Right lobe of liver (tissue), 6 donors: ENCODE data around the gene SGCA. TPM values are rescaled to one million over a fixed set of nuclear protein-coding genes. Genes with fewer than 3 reads are reported as not detected.
A peak's percentile ranks its signal among the peaks of the same experiment; 100 is the strongest.

ENCODE experiments used
- ATAC-seq, 4 donors: fragments of 200-7000 bp; cut with Tn5 transposase; one replicate each; pipeline ENCODE4 v1.9.1; 2020; ENCODE audit warnings: mild to moderate bottlenecking in 4 of 4, moderate library complexity in 4 of 4
- DNase-seq, 3 donors: peaks; one replicate each; pipeline ENCODE4 v3.0.0-alpha.2; 2020
- H3K27ac ChIP-seq, 3 donors: fragments of 200-600 bp; one replicate each; pipeline ENCODE4 v1.8.0; 2022
- H3K27me3 ChIP-seq, 2 donors: fragments of 200-600 bp; one replicate each; pipeline ENCODE4 v1.8.0; 2022
- H3K36me3 ChIP-seq, 4 donors: fragments of 200-600 bp; sonication (generic) in 1 of 4; one replicate each; pipeline versions ENCODE4 v1.5.1 to v1.8.0; 2017 to 2022; ENCODE audit warnings: control low read depth in 1 of 4
- H3K4me1 ChIP-seq, 4 donors: fragments of 200-600 bp; sonication (generic) in 1 of 4; one replicate each; pipeline versions ENCODE4 v1.5.1 to v1.8.0; 2017 to 2022; ENCODE audit warnings: control low read depth in 1 of 4
- H3K4me3 ChIP-seq, 3 donors: fragments of 200-600 bp; one replicate each; pipeline ENCODE4 v1.8.0; 2022
- H3K9me3 ChIP-seq, 4 donors: fragments of 200-600 bp; sonication (generic) in 1 of 4; one replicate each; pipeline versions ENCODE4 v1.5.1 to v1.8.0; 2017 to 2022; ENCODE audit warnings: control low read depth in 1 of 4
- CTCF ChIP-seq, 4 donors: fragments of 200-600 bp in 3 of 4; fragments of 450-650 bp in 1 of 4; IDR thresholded peaks; one replicate each; pipeline versions ENCODE4 v1.5.1 to v1.8.0; 2016 to 2022; ENCODE audit warnings: antibody characterized with exemption in 4 of 4, mild to moderate bottlenecking in 2 of 4
- POLR2A ChIP-seq: fragments of 450-650 bp; IDR thresholded peaks from one replicate; pipeline ENCODE4 v1.6.1; 2017; ENCODE audit warnings: antibody characterized with exemption, mild to moderate bottlenecking
- WGBS: methylation state at CpG from one replicate; pipeline ENCODE4 v1.1.6; 2018; ENCODE audit warnings: low coverage, low lambda C conversion rate; ENCODE audit not compliant: insufficient coverage; ENCODE audit errors: missing lambda C conversion rate; 5-methylcytosine and 5-hydroxymethylcytosine counted together
- intact Hi-C, 2 donors: fragments of 100-400 bp; cut with DNase I; formaldehyde crosslinking; loops; one replicate each; pipeline versions ENCODE4 v1.11.2 to v1.14.1; 2022
- total RNA-seq, 6 experiments: library from RNA; depleted of rRNA in 2 of 6; stranded (reverse); fragments of >200 nt in 2 of 6; fragmentation: NEBNext Ultra II Directional in 3 of 6; extraction: Animal tissue kit (Norgen Biotek cat#: 25700) in 3 of 6; gene quantifications; one replicate each; pipeline versions ENCODE4 v1.1.0 to v1.2.4, GENCODE V29; 2016 to 2023
- donor health status: DM: no; HTN: yes; CAD: no.
- donor health status: DM: no; HTN: no; CAD: no.
- donor health status: DM: no; HTN: no; CAD: no.
- donor health status: DM: no; HTN: yes; CAD: no.
- donor health status: DM: no; HTN: yes; CAD: no.

Gene SGCA
- total RNA-seq, 6 experiments from 2014 or later = 0.48 to 2.8 (median 1.6) TPM

GRCh38 chr17:50147841-50148225 lies 18.0 kb upstream of the SGCA start:
- 0% methylated on average over 5 of the region's 5 CpGs for WGBS
- peak; percentile 32 to 68 (median 54) for ATAC-seq
- peak; percentile 55 to 91 (median 90) for DNase-seq
- TF ChIP-seq POLR2A (no peak), CTCF (IDR thresholded peaks at IDR 0.05) (no peak)
- no peaks in the 10 kb centered on the region for H3K27me3 ChIP-seq
- peaks cover 0 to 64% (median 22%) of the 10 kb centered on the region in 4 donors for H3K4me1 ChIP-seq
- H3K27ac ChIP-seq = peak overlapping the region; percentile 72 to 89 (median 87)
- intact Hi-C loops = no loop called here
- H3K4me3 ChIP-seq = peak overlapping the region; percentile 72 to 82 (median 74)
- H3K9me3 ChIP-seq = no peaks in the 10 kb centered on the region
- H3K36me3 ChIP-seq = peaks cover 0 to 3% (median 0%) of the 10 kb centered on the region in 4 donors

GRCh38 chr17:50148226-50149090 lies 17.3 kb upstream of the SGCA start:
- intact Hi-C loops = no loop called here
- no peaks in the 10 kb centered on the region for H3K9me3 ChIP-seq
- H3K27ac ChIP-seq = peak overlapping the region; percentile 72 to 89 (median 87)
- peak overlapping the region; percentile 72 to 82 (median 74) for H3K4me3 ChIP-seq
- TF ChIP-seq POLR2A = no peak
- TF ChIP-seq CTCF (IDR thresholded peaks at IDR 0.05) = peak in 1 of 4 donors; percentile 14
- peaks cover 0 to 57% (median 22%) of the 10 kb centered on the region in 4 donors for H3K4me1 ChIP-seq
- DNase-seq (peak; percentile 77 to 86 (median 85)), ATAC-seq (peak in 3 of 4 donors; percentile 6 to 14 (median 7))
- H3K36me3 ChIP-seq = peaks cover 0 to 3% (median 0%) of the 10 kb centered on the region in 4 donors
- H3K27me3 ChIP-seq = no peaks in the 10 kb centered on the region
- WGBS = 0% methylated on average over 6 of the region's 25 CpGs

- peak overlapping the region; percentile 72 to 89 (median 87) for H3K27ac ChIP-seq
- H3K9me3 ChIP-seq = no peaks in the 10 kb centered on the region
- WGBS = 43% methylated on average over 10 of the region's 30 CpGs
- H3K4me1 ChIP-seq = peaks cover 0 to 53% (median 22%) of the 10 kb centered on the region in 4 donors
- H3K27me3 ChIP-seq = no peaks in the 10 kb centered on the region
- H3K4me3 ChIP-seq = peak overlapping the region; percentile 72 to 82 (median 74)
- intact Hi-C loops = no loop called here
- DNase-seq (no peak), ATAC-seq (no peak)
- no peaks in the 10 kb centered on the region for H3K36me3 ChIP-seq
- no peak for TF ChIP-seq CTCF (IDR thresholded peaks at IDR 0.05)
- TF ChIP-seq POLR2A = no peak
Measured at GRCh38 chr17:50149091-50149416, 16.8 kb upstream of the SGCA start.

- peak; percentile 2 to 21 (median 8) for ATAC-seq
- Histone ChIP-seq H3K4me1 (peaks cover 0 to 52% (median 19%) of the 10 kb centered on the region in 4 donors), H3K36me3 (no peaks in the 10 kb centered on the region), H3K27me3 (no peaks in the 10 kb centered on the region), H3K4me3 (peak overlapping the region; percentile 72 to 82 (median 74)), H3K9me3 (no peaks in the 10 kb centered on the region), H3K27ac (peak overlapping the region; percentile 72 to 89 (median 87))
- DNase-seq = peak; percentile 71 to 83 (median 73)
- TF ChIP-seq CTCF (IDR thresholded peaks at IDR 0.05) (peak in 1 of 4 donors; percentile 19), POLR2A (peak; percentile 21)
- WGBS = 15% methylated on average over 11 of the region's 123 CpGs
- intact Hi-C loops = no loop called here
Measured at GRCh38 chr17:50149417-50150353, 16.1 kb upstream of the SGCA start.
